Thymus (tissue), 11 donors: ENCODE measurements around the gene CPEB3. TPM values are rescaled to one million over a fixed set of nuclear protein-coding genes. Genes with fewer than 3 reads are reported as not detected.

Experiments
- DNase-seq, 9 donors: peaks; one replicate each; pipeline ENCODE4 v3.0.0-alpha.2; 2013; ENCODE audit warnings: low spot score in 9 of 9, low read depth in 6 of 9, missing footprints in 1 of 9
- H3K27ac ChIP-seq, 2 donors: one replicate each; pipeline ENCODE4 v1.5.1; 2013; ENCODE audit warnings: control low read depth in 1 of 2, low read depth in 1 of 2, low read length in 1 of 2, mild to moderate bottlenecking in 1 of 2, moderate library complexity in 1 of 2
- H3K27me3 ChIP-seq, 2 donors: one replicate each; pipeline ENCODE4 v1.5.1; 2013; ENCODE audit warnings: low read length in 1 of 2; ENCODE audit not compliant: control insufficient read depth in 2 of 2, insufficient read depth in 1 of 2
- H3K36me3 ChIP-seq, 2 donors: one replicate each; pipeline ENCODE4 v1.5.1; 2013; ENCODE audit warnings: low read length in 1 of 2, mild to moderate bottlenecking in 1 of 2, moderate library complexity in 1 of 2; ENCODE audit not compliant: control insufficient read depth in 2 of 2, insufficient read depth in 2 of 2
- H3K4me1 ChIP-seq, 2 donors: one replicate each; pipeline ENCODE4 v1.5.1; 2013; ENCODE audit warnings: low read length in 2 of 2; ENCODE audit not compliant: control insufficient read depth in 2 of 2, insufficient read depth in 2 of 2
- H3K4me3 ChIP-seq, 2 donors: one replicate each; pipeline ENCODE4 v1.5.1; 2013; ENCODE audit warnings: low read length in 2 of 2, control low read depth in 1 of 2, mild to moderate bottlenecking in 1 of 2
- H3K9me3 ChIP-seq, 2 donors: one replicate each; pipeline ENCODE4 v1.5.1; 2013; ENCODE audit warnings: low read length in 1 of 2, mild to moderate bottlenecking in 1 of 2; ENCODE audit not compliant: control insufficient read depth in 2 of 2, insufficient read depth in 1 of 2
- WGBS: extraction: QIAGEN DNeasy Blood & Tissue Kit; methylation state at CpG from one replicate; pipeline ENCODE4 v1.1.7; 2013; 5-methylcytosine and 5-hydroxymethylcytosine counted together
- polyA plus RNA-seq: library from polyadenylated mRNA; stranded (reverse); fragments of 200-250 nt; gene quantifications from one replicate; pipeline ENCODE4 v1.2.3, GENCODE V29; 2013
- total RNA-seq: library from RNA; stranded (reverse); fragments of 120-200 nt; gene quantifications from one replicate; pipeline ENCODE4 v1.2.4, GENCODE V29; 2013
- donor health status: healthy.

CPEB3 gene
- total and polyA plus RNA-seq, 2 donors = 0.76 to 1.8 TPM

DNA sequence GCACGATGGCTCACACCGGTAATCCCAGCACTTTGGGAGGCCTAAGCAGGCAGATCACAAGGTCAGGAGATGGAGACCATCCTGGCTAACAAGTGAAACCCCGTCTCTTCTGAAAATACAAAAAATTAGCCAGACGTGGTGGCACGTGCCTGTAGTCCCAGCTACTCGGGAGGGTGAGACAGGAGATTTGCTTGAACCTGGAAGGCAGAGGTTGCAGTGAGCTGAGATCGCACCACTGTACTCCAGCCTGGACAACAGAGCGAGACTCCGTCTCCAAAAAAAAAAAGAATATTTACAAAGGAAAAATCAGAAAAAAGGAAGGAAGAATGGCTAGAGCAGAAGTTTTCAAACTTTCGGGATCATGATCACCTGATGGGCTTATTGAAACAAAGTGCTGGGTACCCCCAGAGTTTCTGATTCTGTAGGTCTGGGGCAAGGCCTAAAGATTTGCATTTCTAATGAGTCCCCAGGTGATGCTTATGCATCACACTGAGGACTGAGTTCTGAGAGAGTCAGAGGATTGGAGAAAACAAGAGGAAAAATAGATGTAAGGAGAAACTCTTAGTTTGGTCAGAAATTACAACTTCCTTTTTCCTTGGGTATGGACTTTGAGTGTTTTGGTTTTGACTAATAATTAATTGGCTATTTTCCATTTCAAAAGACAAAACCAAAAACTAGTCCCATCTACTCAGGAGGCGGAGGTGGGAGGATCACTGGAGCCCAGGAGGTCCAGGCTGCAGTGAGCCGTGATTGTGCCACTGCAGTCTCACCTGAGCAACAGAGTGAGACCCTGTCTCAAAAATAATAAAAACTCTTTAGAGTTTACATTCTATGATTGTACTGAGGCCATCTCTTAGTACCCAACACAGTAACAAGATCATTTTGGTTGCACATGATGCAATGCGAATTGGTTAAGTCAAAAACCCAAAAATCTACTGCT, 14.5 kb upstream of the CPEB3 start:
- Histone ChIP-seq H3K27ac (no peak overlapping the region), H3K36me3 (peaks cover 0 to 5% of the 10 kb centered on the region in 2 donors), H3K4me3 (no peak overlapping the region), H3K9me3 (no peaks in the 10 kb centered on the region), H3K27me3 (no peaks in the 10 kb centered on the region), H3K4me1 (no peaks in the 10 kb centered on the region)
- DNase-seq = no peak
- WGBS = 97% methylated on average over 13 of the region's 13 CpGs

GRCh38 chr10:92304061-92304460, 13.2 kb upstream of the CPEB3 start:
- H3K27ac ChIP-seq = no peak overlapping the region
- no peaks in the 10 kb centered on the region for H3K9me3 ChIP-seq
- H3K4me1 ChIP-seq = no peaks in the 10 kb centered on the region
- DNase-seq = no peak
- peaks cover 0 to 13% of the 10 kb centered on the region in 2 donors for H3K36me3 ChIP-seq
- no peaks in the 10 kb centered on the region for H3K27me3 ChIP-seq
- no peak overlapping the region for H3K4me3 ChIP-seq
- 98% methylated on average over 1 of the region's 1 CpG for WGBS

DNA sequence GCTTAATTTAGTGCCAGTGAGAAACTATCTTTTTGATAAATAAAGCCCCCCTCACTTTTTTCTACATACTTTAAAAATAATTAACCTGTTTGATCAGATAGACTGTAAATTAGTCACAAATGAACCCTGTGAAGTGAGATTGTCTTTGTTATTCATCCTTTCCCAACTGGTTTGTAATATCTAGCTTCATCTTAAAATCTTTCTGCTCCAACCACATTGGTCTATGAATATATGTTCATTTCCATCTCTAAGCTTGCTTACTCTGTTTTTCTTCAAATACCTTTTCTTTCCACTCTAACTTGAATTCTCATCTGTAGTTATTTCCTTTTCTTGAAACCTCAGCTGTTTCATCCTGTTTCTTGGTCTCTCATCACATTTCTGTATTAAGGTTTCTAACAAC, 12.2 kb upstream of the CPEB3 start:
- no peak overlapping the region for H3K27ac ChIP-seq
- H3K36me3 ChIP-seq = peaks cover 0 to 13% of the 10 kb centered on the region in 2 donors
- no peak overlapping the region for H3K4me3 ChIP-seq
- no peaks in the 10 kb centered on the region for H3K9me3 ChIP-seq
- H3K27me3 ChIP-seq = no peaks in the 10 kb centered on the region
- H3K4me1 ChIP-seq = no peaks in the 10 kb centered on the region
- DNase-seq = no peak

DNA sequence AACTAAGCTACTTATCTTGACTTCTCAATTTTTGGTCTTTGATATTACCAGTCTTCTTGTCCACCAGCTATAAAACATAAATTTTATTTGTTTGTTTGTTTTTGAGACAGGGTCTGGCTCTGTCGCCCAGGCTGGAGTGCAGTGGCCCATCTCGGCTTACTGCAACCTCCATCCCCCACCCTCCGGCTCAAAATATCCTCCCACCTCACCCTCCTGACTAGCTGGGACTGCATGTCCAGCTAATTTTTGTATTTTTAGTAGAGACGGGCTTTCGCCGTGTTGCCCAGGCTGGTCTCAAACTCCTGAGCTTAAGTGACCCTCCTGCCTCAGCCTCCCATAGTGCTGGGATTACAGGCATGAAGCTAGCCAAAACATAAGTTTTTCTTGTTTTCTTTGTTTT, 7.6 kb upstream of the CPEB3 start:
- Histone ChIP-seq H3K4me1 (no peaks in the 10 kb centered on the region), H3K9me3 (no peaks in the 10 kb centered on the region), H3K4me3 (no peak overlapping the region), H3K36me3 (peaks cover 0 to 13% of the 10 kb centered on the region in 2 donors), H3K27ac (no peak overlapping the region), H3K27me3 (no peaks in the 10 kb centered on the region)
- no peak for DNase-seq
- 96% methylated on average over 6 of the region's 6 CpGs for whole genome bisulfite sequencing

DNA sequence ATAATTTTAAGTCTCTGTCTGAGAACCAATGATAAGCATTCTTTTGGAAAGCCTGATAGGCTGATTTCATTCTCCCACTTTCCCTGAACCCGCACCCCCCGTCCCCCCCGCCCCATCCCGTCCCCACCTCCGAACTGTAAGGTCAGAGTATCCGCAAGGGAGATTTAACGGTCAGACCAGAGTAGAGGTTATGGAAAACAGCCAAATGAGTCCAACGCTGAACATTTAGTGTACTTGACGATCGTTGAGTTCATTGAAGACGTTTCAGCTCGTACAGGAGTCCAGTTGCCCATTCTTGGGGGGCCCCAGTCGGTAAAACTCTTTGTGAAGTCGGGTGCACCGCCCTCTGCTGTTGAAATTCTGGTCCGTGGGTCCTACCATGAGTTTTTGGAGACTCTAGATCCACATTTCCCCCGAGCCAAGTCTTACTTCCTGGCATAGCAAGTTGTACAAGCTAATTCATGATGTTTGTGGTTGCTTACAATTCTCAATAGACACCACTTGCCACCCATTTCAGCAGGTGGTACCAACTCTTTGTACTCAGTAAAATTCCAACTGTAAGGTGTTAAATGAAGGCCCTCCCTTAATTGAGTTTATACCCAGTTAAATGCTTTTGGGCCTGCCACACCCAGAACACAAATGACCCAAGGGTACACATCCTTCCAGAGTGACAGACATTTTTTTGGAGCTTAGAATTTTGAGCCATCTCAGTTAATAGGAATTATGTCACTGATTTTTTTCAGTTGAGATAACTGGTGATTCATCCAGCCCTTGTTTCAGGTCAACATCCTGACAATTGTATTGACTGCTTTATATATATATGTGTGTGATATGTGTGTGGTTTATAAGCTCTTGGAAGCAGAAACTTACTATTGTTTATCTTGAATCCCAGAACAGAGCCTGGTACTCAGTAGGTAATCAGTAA, 1.3 kb upstream of the CPEB3 start:
- peaks cover 0 to 9% of the 10 kb centered on the region in 2 donors for H3K27me3 ChIP-seq
- peak overlapping the region; percentile 98 for H3K4me3 ChIP-seq
- H3K27ac ChIP-seq = peak overlapping the region; percentile 83 to 91
- peaks cover 0 to 13% of the 10 kb centered on the region in 2 donors for H3K4me1 ChIP-seq
- under 1% methylated on average over 17 of the region's 17 CpGs for WGBS
- H3K9me3 ChIP-seq = no peaks in the 10 kb centered on the region
- DNase-seq = peak in 6 of 9 donors; percentile 29 to 81 (median 58)
- peaks cover 5 to 6% of the 10 kb centered on the region in 2 donors for H3K36me3 ChIP-seq

GRCh38 chr10:92291616-92291865, 663 bp upstream of the CPEB3 start:
- Histone ChIP-seq H3K4me3 (peak overlapping the region; percentile 98), H3K36me3 (peaks cover 5 to 6% of the 10 kb centered on the region in 2 donors), H3K9me3 (no peaks in the 10 kb centered on the region), H3K27me3 (peaks cover 0 to 9% of the 10 kb centered on the region in 2 donors), H3K27ac (peak overlapping the region; percentile 83 to 91), H3K4me1 (peaks cover 0 to 13% of the 10 kb centered on the region in 2 donors)
- WGBS = under 1% methylated on average over 10 of the region's 10 CpGs
- peak in 1 of 9 donors; percentile 8 for DNase-seq

- H3K27me3 ChIP-seq = peaks cover 0 to 9% of the 10 kb centered on the region in 2 donors
- H3K9me3 ChIP-seq = no peaks in the 10 kb centered on the region
- WGBS = under 1% methylated on average over 33 of the region's 33 CpGs
- peaks cover 0 to 13% of the 10 kb centered on the region in 2 donors for H3K4me1 ChIP-seq
- DNase-seq = peak in 4 of 9 donors; percentile 10 to 51 (median 28)
- H3K27ac ChIP-seq = peak overlapping the region; percentile 62 to 70
- peaks cover 5 to 6% of the 10 kb centered on the region in 2 donors for H3K36me3 ChIP-seq
- peak overlapping the region; percentile 98 for H3K4me3 ChIP-seq
Measured at GRCh38 chr10:92290076-92290836, 622 bp downstream of the CPEB3 start.

GRCh38 chr10:92284112-92284704, 6.7 kb downstream of the CPEB3 start:
- no peaks in the 10 kb centered on the region for H3K9me3 ChIP-seq
- H3K27me3 ChIP-seq = no peaks in the 10 kb centered on the region
- H3K4me3 ChIP-seq = no peak overlapping the region
- H3K36me3 ChIP-seq = no peaks in the 10 kb centered on the region
- no peak for DNase-seq
- WGBS = 90% methylated on average over 10 of the region's 10 CpGs
- no peaks in the 10 kb centered on the region for H3K4me1 ChIP-seq
- H3K27ac ChIP-seq = no peak overlapping the region
